ENCODE data around the gene CLNS1A. TPM values are rescaled to one million over a fixed set of nuclear protein-coding genes. Genes with fewer than 3 reads are reported as not detected.

The CLNS1A gene
- total RNA-seq, 4 donors from 2014 or later = 50.5 to 78.0 (median 72.7) TPM

- no peak overlapping the region for H3K4me3 ChIP-seq
- no peaks in the 10 kb centered on the region for H3K9me3 ChIP-seq
- DNase-seq (ENCODE audit: extremely low spot score) = no peak
- TF ChIP-seq EP300 (IDR thresholded peaks at IDR 0.05) = no peak
- no peak for TF ChIP-seq CTCF (IDR thresholded peaks at IDR 0.05)
- TF ChIP-seq POLR2A (IDR thresholded peaks at IDR 0.05; ENCODE audit: low read depth) = no peak
- no peak for TF ChIP-seq POLR2AphosphoS5 (IDR thresholded peaks at IDR 0.05)
- 87% methylated on average over 2 of the region's 2 CpGs for WGBS
- no peak overlapping the region for H3K27ac ChIP-seq (replicated peaks in 1 of 4)
- no peaks in the 10 kb centered on the region for H3K27me3 ChIP-seq
- intact Hi-C loops (cut with DNase I) = no loop called here
- peaks cover 0 to 6% (median 0%) of the 10 kb centered on the region in 4 donors for H3K36me3 ChIP-seq
- peaks cover 0 to 3% (median under 1%) of the 10 kb centered on the region in 4 donors for H3K4me1 ChIP-seq
These were observed 41.0 kb downstream of the CLNS1A start for GRCh38 chr11:77596626-77597025.

DNA sequence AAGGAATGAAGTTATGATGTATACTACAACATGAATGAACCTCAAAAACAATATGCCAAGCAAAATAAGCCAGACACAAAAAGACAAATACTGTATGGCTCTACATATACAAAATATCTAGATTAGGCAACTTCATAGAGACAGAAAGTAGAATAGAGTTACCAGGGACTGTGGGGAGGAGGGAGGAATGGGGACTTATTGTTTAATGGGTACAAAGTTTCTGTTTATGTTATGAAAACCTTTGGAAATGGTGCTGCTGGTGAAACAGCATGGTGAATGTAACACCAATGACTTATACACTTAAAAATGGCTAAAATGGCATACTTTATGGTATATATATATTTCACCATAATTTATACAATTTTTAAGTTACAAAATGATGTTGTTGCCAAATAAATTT, 43.7 kb downstream of the CLNS1A start:
- Histone ChIP-seq H3K4me3 (no peak overlapping the region), H3K4me1 (peaks cover 6 to 14% (median 12%) of the 10 kb centered on the region in 4 donors), H3K36me3 (peaks cover 0 to 6% (median 0%) of the 10 kb centered on the region in 4 donors), H3K27me3 (no peaks in the 10 kb centered on the region), H3K27ac (replicated peaks in 1 of 4) (no peak overlapping the region), H3K9me3 (no peaks in the 10 kb centered on the region)
- DNase-seq (ENCODE audit: extremely low spot score) = no peak
- TF ChIP-seq POLR2A (IDR thresholded peaks at IDR 0.05; ENCODE audit: low read depth) (no peak), EP300 (IDR thresholded peaks at IDR 0.05) (no peak), CTCF (IDR thresholded peaks at IDR 0.05) (no peak), POLR2AphosphoS5 (IDR thresholded peaks at IDR 0.05) (no peak)
- intact Hi-C loops (cut with DNase I) = no loop called here

GRCh38 chr11:77592727-77593126, 44.9 kb downstream of the CLNS1A start:
- intact Hi-C loops (cut with DNase I) = no loop called here
- TF ChIP-seq CTCF (IDR thresholded peaks at IDR 0.05) (no peak), EP300 (IDR thresholded peaks at IDR 0.05) (no peak), POLR2A (IDR thresholded peaks at IDR 0.05; ENCODE audit: low read depth) (no peak), POLR2AphosphoS5 (IDR thresholded peaks at IDR 0.05) (no peak)
- WGBS = 85% methylated on average over 2 of the region's 2 CpGs
- Histone ChIP-seq H3K36me3 (peaks cover 0 to 6% (median 0%) of the 10 kb centered on the region in 4 donors), H3K4me1 (peaks cover 11 to 22% (median 19%) of the 10 kb centered on the region in 4 donors), H3K27ac (replicated peaks in 1 of 4) (no peak overlapping the region), H3K9me3 (no peaks in the 10 kb centered on the region), H3K27me3 (no peaks in the 10 kb centered on the region), H3K4me3 (no peak overlapping the region)
- no peak for DNase-seq (ENCODE audit: extremely low spot score)

GRCh38 chr11:77590194-77590782, 47.3 kb downstream of the CLNS1A start:
- intact Hi-C loops (cut with DNase I) = no loop called here
- 12% methylated on average over 19 of the region's 31 CpGs for WGBS
- Histone ChIP-seq H3K9me3 (no peaks in the 10 kb centered on the region), H3K27ac (replicated peaks in 1 of 4) (peak overlapping the region; percentile 81 to 89 (median 85)), H3K27me3 (no peaks in the 10 kb centered on the region), H3K36me3 (peaks cover 0 to 6% (median 0%) of the 10 kb centered on the region in 4 donors), H3K4me3 (peak overlapping the region; percentile 76 to 83 (median 78)), H3K4me1 (peaks cover 11 to 22% (median 19%) of the 10 kb centered on the region in 4 donors)
- DNase-seq (ENCODE audit: extremely low spot score) = no peak
- TF ChIP-seq POLR2A (IDR thresholded peaks at IDR 0.05; ENCODE audit: low read depth) (no peak), POLR2AphosphoS5 (IDR thresholded peaks at IDR 0.05) (no peak), CTCF (IDR thresholded peaks at IDR 0.05) (no peak), EP300 (IDR thresholded peaks at IDR 0.05) (no peak)

Data from esophagus muscularis mucosa (tissue), 4 donors.